PFSK-1 (cell line): ENCODE data around the gene ADAM17.

ENCODE experiments used
- POLR2AphosphoS5 ChIP-seq: IDR thresholded peaks from 2 replicates; pipeline ENCODE4 v1.6.1; 2012; ENCODE audit warnings: low read depth, mild to moderate bottlenecking, control low read depth, low read length, moderate library complexity
- TF ChIP-seq, protein P1 (sequence below), 2 experiments: IDR thresholded peaks; 2 replicates each; pipeline versions ENCODE4 v1.6.1 to v1.8.0; 2011 to 2012; ENCODE audit warnings: low read depth in 2 of 2, low read length in 2 of 2, control low read depth in 1 of 2, inconsistent platforms in 1 of 2, mild to moderate bottlenecking in 1 of 2, moderate library complexity in 1 of 2; ENCODE audit not compliant: insufficient read depth in 1 of 2

DNA sequence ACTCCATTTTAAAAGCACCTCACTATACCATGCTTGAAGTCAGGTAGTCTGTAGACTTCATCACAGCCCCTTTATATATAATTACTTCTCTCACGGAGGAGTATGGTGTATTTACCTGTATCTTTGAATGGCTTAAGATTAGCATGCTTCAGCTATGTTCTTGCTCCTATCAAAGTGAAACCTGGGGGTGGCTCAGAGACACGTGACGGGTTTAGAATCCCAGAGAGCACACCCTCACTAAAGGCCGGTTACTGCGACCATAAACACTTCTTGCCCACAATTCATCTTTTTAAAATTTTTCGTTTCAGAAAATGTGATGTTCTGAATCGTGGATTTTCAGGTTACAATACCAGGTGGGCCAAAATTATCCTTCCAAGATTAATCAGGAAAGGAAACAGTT, 77.7 kb downstream of the ADAM17 start:
- TF ChIP-seq, protein P1, sequence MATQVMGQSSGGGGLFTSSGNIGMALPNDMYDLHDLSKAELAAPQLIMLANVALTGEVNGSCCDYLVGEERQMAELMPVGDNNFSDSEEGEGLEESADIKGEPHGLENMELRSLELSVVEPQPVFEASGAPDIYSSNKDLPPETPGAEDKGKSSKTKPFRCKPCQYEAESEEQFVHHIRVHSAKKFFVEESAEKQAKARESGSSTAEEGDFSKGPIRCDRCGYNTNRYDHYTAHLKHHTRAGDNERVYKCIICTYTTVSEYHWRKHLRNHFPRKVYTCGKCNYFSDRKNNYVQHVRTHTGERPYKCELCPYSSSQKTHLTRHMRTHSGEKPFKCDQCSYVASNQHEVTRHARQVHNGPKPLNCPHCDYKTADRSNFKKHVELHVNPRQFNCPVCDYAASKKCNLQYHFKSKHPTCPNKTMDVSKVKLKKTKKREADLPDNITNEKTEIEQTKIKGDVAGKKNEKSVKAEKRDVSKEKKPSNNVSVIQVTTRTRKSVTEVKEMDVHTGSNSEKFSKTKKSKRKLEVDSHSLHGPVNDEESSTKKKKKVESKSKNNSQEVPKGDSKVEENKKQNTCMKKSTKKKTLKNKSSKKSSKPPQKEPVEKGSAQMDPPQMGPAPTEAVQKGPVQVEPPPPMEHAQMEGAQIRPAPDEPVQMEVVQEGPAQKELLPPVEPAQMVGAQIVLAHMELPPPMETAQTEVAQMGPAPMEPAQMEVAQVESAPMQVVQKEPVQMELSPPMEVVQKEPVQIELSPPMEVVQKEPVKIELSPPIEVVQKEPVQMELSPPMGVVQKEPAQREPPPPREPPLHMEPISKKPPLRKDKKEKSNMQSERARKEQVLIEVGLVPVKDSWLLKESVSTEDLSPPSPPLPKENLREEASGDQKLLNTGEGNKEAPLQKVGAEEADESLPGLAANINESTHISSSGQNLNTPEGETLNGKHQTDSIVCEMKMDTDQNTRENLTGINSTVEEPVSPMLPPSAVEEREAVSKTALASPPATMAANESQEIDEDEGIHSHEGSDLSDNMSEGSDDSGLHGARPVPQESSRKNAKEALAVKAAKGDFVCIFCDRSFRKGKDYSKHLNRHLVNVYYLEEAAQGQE (IDR thresholded peaks at IDR 0.05; ENCODE audit: insufficient read depth in 1 of 2, low read depth in 2 of 2, low read length in 2 of 2): no peak
- no peak for TF ChIP-seq POLR2AphosphoS5
